SJSA1 (cell line): ENCODE data around the gene MYT1. TPM values are rescaled to one million over a fixed set of nuclear protein-coding genes. Genes with fewer than 3 reads are reported as not detected.

ENCODE experiments used
- DNase-seq, 2 experiments: peaks; one replicate each; pipeline ENCODE4 v3.0.0-alpha.2; 2015 to 2020; ENCODE audit warnings: low spot score in 2 of 2, low read depth in 1 of 2
- H3K27ac ChIP-seq: fragments of 250-450 bp; sonication (Bioruptor Pico); 2 replicates; pipeline ENCODE4 v1.5.1; 2020; ENCODE audit warnings: mild to moderate bottlenecking, moderate library complexity
- H3K27me3 ChIP-seq: fragments of 250-450 bp; sonication (Bioruptor Pico); replicated peaks from 2 replicates; pipeline ENCODE4 v1.5.1; 2020; ENCODE audit warnings: mild to moderate bottlenecking, moderate library complexity
- H3K36me3 ChIP-seq: fragments of 250-450 bp; sonication (Bioruptor Pico); 2 replicates; pipeline ENCODE4 v1.5.1; 2020; ENCODE audit warnings: mild to moderate bottlenecking
- H3K4me1 ChIP-seq: fragments of 250-450 bp; sonication (Bioruptor Pico); replicated peaks from 2 replicates; pipeline ENCODE4 v1.6.1; 2021; ENCODE audit warnings: mild to moderate bottlenecking
- H3K4me3 ChIP-seq: fragments of 250-450 bp; sonication (Bioruptor Pico); 2 replicates; pipeline ENCODE4 v1.5.1; 2020; ENCODE audit warnings: mild to moderate bottlenecking
- H3K9me3 ChIP-seq: fragments of 250-450 bp; sonication (Bioruptor Pico); replicated peaks from 2 replicates; pipeline ENCODE4 v1.5.1; 2020; ENCODE audit warnings: mild to moderate bottlenecking
- total RNA-seq: library from RNA; depleted of rRNA; stranded (reverse); fragments of >200 nt; shearing (Covaris generic); gene quantifications from 2 replicates; pipeline ENCODE4 v1.2.3, GENCODE V29; 2014

The MYT1 gene
- total RNA-seq, 1 experiment from 2014 or later = not detected

DNA sequence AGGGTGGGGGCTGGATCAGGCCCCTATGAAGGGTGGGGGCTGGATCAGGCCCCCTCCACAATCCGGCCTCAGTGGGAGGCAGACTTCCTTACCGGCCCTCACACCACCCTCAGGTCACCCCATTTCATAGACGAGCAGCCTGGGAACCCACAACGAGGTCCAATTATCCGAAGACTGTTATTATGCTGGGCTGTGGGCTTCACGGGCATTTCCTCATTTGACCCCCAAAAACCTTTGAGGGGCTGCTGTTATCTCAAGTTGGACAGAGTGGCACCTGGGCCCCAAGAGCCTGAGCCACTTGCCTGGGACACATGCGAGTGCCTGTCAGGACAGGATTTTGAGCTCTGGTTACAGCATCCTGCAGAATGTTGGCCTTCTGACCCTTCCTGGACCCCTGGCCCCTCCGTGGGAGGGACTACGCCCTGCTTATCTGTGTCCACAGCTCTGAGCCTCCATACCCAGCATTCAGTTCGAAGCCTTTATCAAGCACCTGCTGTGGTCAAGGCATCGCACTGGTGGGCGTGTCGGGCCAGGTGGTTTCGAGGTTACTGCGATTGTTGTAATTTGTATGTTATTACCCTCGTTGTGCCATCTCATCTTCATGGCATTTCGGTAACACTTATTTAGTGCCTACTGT, 56.8 kb downstream of the MYT1 start:
- Histone ChIP-seq H3K4me1 (no peaks in the 10 kb centered on the region), H3K27ac (no peak overlapping the region), H3K4me3 (no peak overlapping the region), H3K27me3 (peaks cover 22% of the 10 kb centered on the region), H3K9me3 (no peaks in the 10 kb centered on the region), H3K36me3 (no peaks in the 10 kb centered on the region)
- DNase-seq = no peak

DNA sequence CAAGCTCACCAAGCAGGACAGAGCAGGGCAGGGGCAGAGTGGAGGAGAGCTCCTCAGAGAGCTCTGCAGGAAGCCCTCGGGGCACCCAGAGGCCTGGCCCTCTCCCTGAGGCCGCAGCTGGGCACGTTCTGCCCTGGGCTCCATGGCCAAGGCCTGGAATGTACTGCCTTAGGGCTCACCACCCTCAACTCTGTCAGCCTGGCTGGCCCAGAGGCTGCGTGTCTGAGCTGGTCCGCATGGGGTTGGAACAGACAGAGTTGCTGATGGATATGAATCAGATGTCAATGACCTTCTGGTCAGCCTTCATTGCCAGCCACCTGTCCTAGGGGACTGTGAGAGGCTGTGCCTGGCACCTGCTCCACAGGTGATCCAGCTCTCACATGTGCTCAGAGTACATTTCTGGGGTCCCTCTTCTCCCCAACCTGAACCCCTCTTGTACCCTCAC, 58.1 kb downstream of the MYT1 start:
- H3K27me3 ChIP-seq = peaks cover 24% of the 10 kb centered on the region; the same call in 1 of the 2 replicates
- H3K4me3 ChIP-seq = no peak overlapping the region
- H3K36me3 ChIP-seq = no peaks in the 10 kb centered on the region
- H3K4me1 ChIP-seq = no peaks in the 10 kb centered on the region
- H3K9me3 ChIP-seq = no peaks in the 10 kb centered on the region
- DNase-seq = no peak
- H3K27ac ChIP-seq = no peak overlapping the region

DNA sequence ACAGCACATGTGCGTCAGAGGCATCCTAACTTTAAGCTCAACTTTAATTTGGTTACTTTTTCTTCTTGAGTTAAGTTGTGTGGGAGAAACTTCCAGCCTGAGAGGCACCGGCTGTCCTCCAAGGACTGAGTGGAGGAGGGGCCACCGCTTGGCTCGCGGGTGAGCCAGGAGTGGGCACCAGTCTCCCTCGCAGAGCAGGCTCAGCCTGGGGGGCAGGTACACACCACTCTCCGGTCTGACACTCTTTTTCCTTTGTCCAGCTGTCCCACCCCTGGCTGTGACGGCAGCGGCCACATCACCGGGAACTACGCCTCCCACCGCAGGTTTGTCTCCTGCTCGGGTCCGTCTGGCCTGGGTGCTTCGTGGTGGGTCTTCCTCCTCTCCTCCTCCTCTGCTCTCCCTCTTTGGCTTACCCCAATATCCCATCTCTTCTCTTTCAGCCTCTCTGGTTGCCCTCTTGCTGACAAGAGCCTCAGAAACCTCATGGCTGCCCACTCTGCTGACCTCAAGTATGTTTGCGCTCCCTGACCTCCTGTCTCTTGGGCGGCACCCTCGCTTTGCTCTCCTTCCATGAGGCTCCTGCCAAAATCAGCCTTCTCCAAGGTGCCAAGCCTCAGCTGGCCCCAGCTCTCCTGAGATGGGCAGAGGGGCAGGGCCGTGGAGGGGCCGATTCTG, 58.7 kb downstream of the MYT1 start:
- DNase-seq = no peak
- no peaks in the 10 kb centered on the region for H3K9me3 ChIP-seq
- H3K4me1 ChIP-seq = no peaks in the 10 kb centered on the region
- no peak overlapping the region for H3K27ac ChIP-seq
- no peaks in the 10 kb centered on the region for H3K36me3 ChIP-seq
- peaks cover 25% of the 10 kb centered on the region; the same call in 1 of the 2 replicates for H3K27me3 ChIP-seq
- H3K4me3 ChIP-seq = no peak overlapping the region

DNA sequence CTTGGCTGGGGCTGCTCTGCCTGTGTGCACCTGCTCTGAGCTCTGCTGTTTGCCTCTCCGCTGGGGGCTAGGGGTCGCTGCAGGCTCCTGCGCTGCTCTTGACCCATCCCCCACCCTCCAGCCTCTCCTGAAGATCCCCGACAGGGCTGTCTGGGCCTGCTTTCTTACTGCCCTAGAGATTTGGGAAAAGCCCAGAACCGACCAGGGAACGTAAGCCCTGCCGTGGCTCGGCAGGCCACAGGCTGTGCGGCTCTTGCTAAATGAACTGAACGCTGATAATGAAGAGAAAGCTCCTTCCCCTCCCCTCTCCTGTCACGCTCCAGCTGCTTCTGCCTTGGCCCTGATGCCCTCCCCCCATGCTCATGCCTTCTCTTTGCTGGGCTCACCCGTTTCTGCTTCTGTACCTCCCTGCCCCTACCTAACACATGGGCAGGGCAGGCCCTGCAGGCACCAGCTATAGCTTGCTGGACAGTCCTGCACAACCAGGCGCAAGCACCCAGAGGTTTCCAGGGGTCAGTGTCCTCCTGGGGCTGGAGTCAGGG, 59.3 kb downstream of the MYT1 start:
- H3K27me3 ChIP-seq = 0 out of 2 replicates have a peak, but pooled peaks cover 23% of the 10 kb centered on the region
- H3K27ac ChIP-seq = no peak overlapping the region
- H3K36me3 ChIP-seq = no peaks in the 10 kb centered on the region
- no peak for DNase-seq
- no peaks in the 10 kb centered on the region for H3K9me3 ChIP-seq
- no peaks in the 10 kb centered on the region for H3K4me1 ChIP-seq
- H3K4me3 ChIP-seq = no peak overlapping the region

DNA sequence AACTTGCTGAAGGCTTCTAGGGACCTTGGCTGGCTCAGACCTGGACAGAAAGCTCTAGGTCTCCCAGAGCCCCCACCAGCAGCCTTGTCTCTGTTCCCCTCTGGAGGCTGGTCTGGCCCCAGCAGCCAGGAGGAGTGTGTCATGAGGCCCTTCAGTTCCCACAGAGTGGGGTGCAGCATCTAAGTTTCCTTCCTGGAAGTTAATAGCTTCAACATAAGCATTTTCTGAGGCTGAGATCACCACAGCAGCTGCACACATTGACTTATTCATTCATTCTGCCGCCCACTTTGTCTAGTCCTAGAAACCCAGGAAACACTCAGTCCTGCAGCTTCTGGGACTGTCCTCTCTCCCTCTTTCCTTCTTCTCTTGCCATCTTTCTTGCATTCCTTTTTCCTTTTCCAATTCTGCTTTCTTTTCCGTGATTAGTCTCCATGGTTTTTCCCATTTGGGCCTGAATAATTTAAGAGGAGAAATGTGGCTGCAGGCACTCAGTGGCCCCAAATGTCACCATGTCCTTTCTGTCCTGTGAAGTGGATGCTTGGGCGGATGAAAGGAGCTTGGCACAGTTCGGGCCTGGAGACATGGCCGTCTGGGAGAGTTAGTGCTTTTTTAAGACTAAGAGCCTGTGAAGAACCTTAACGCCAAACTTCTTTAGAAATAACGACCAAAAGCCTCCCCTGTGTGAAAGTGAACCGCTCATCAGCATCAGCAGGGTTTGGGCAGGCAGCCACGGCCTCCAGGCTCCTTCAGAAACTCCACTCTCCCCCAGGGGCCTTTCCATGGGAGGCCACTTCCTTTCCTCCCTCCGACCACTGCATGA, 60.3 kb downstream of the MYT1 start:
- H3K36me3 ChIP-seq = no peaks in the 10 kb centered on the region
- no peak for DNase-seq
- H3K27ac ChIP-seq = no peak overlapping the region
- H3K27me3 ChIP-seq = peaks cover 24% of the 10 kb centered on the region
- H3K4me1 ChIP-seq = no peaks in the 10 kb centered on the region
- no peaks in the 10 kb centered on the region for H3K9me3 ChIP-seq
- no peak overlapping the region for H3K4me3 ChIP-seq

DNA sequence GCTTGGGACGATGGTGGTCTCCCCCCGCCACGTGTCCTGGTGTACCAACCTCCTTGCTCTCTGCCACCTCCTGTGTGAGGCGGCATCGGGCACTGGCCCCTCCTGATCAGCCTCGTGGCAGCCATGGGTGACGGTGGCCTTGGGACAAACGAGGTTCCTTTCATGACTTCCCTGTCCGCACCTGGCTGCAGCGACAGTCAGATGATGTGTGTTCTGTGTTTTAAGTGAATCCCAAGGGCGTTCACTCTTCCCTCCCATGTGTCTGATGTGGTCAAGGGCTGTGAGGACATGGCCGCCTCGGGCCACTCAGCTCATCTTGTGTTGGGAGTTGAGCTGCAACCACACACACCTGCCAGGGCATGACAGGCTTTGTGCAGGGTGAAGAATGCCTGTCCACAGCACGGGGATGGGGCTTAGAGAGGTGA, 60.9 kb downstream of the MYT1 start:
- DNase-seq = no peak
- no peaks in the 10 kb centered on the region for H3K9me3 ChIP-seq
- H3K27me3 ChIP-seq = peaks cover 24% of the 10 kb centered on the region
- H3K27ac ChIP-seq = no peak overlapping the region
- H3K4me3 ChIP-seq = no peak overlapping the region
- no peaks in the 10 kb centered on the region for H3K4me1 ChIP-seq
- no peaks in the 10 kb centered on the region for H3K36me3 ChIP-seq

DNA sequence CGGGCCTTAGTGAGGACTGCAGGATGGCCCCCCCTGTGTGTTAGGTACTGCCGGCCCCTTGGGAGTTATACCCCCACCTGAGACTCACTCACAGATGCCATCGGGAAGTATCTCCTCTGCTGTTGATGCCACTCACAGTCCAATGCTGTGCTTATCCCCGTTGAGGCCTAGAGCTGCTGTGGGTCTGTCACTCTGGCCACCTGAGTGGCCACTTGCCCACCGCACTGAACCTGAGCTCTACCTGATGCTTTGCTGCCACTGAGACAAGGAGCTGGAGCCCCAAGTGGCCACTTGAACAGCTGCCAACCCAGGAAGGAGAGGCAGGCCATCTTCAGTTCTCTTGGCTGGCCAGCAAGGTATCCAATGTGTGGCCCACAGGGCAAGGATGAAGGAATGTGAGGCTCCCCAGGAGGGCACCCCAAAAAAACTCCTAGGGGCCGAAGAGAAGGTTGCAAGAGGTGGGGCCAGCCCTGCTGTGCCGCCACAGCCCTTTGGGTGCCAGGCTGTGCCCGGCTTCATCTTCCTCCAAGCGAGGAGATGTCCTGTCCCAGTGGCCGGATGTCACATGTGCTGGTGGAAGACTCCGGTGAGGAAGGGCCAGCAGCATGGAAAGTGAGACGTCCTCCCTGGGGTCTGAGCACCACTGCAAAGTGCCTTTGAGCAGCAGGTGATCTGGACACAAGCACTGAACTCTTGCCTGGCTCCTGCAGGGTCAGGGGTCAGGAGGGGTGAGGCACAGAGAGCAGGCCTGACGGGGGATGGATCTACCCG, 61.8 kb downstream of the MYT1 start:
- DNase-seq = no peak
- H3K27me3 ChIP-seq = peaks cover 24% of the 10 kb centered on the region
- no peaks in the 10 kb centered on the region for H3K36me3 ChIP-seq
- H3K27ac ChIP-seq = no peak overlapping the region
- H3K4me1 ChIP-seq = no peaks in the 10 kb centered on the region
- no peaks in the 10 kb centered on the region for H3K9me3 ChIP-seq
- no peak overlapping the region for H3K4me3 ChIP-seq

DNA sequence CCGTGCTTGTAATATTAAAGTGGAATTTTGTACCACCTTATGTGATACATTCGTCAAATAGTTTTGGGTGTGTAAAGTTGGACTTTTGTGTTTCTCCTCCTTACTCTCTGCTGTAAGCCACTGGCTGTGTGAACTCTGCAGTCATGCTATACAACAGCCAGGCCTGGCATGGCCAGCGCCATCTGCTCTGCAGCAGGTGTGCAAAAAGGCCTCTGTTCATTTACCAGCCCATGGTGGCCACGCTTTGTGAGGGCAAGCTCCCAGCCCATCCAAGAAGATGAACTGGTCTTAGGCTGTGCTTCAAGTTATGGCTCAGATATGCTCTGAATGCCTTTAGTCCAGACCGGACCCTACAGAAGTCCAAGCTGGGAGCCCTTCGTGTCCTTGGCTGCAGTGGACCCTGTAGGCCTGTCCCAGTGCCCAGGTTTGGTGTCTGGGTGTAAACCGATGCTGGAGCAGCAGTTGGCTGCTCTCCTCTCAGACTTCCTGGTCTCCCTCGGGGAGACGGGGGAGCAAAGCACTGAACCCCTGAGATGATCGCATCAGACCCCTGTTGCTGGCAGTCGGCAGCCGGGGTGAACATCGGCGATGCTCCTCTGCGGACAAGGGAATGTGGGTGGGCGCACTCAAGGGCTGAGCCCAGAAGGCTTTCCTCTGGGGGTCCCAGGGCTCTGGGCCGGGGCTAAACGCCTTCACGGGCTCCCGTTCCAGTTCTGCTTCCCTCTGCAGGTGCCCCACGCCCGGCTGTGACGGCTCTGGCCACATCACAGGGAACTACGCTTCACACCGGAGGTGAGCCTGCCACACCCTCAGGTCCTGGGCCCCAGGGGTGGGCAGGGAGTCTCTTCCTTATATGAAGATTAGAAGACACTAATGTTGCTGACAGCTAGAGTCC, 62.7 kb downstream of the MYT1 start:
- no peak for DNase-seq
- Histone ChIP-seq H3K9me3 (no peaks in the 10 kb centered on the region), H3K4me3 (no peak overlapping the region), H3K27ac (no peak overlapping the region), H3K36me3 (no peaks in the 10 kb centered on the region), H3K4me1 (no peaks in the 10 kb centered on the region), H3K27me3 (peaks cover 24% of the 10 kb centered on the region)

DNA sequence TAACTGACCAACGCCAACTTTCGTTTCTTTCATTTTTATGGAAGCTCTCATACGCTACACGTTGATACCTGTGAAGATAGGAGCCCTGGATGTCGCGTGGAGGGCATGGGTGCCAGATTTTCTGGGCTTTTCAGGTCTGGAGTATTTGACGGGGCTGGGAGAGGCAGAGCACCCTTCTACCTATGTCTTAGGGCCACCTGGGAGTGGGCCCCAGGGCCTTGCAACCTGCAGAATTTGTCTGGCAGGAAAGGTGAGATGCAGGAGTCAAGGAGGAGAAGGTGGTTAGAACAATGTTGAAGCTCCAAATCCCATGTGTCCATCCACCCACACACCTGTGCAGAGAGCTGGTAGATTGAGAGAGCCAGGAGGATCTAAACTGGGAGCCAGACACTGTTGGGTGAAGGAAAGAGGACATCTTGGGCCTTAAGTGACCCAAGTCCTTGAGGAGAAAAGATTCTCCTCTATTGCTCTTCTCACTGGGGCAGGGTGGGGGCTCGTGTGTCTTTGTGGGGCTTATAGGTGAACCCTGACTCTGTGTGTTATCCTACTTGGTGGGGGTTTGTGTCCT, 63.9 kb downstream of the MYT1 start:
- H3K9me3 ChIP-seq = no peaks in the 10 kb centered on the region
- no peak for DNase-seq
- H3K27me3 ChIP-seq = peaks cover 24% of the 10 kb centered on the region

DNA sequence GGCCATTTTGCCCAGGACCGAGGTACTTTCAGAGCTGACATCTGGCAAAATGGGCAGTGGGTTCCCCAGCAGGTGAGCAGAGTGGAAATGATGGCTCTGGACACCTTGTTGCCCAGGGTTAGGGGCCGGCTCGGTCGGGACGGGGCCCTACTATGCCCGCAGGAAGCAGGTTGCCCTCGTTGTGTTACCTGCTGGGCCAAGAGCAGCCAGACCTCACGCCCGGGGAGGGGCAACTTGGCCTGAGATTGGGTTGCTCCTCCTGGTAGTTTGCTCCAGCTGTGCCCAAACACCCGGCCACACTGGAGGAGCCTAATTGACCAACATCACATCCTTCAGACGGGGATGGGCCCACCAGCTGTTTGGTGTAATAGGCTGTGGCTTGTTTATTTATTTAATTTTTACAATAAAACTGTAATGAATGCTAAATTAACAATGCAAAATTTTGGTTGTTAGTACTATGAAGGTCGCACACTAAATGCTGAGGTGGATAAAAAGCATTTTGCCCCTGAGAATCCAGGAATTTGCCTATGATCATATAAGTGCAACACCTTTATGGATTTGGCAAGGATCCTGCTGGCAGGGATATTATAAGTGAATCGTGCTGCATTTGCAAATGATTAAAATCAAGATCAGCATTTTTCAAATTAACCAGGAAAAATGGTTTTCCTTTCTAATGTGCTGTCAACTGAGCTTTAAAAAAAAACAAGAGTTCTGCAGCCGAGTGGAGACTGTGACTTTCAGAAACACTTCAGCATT, 64.7 kb downstream of the MYT1 start:
- H3K27me3 ChIP-seq = peaks cover 24% of the 10 kb centered on the region
- H3K4me3 ChIP-seq = no peak overlapping the region
- no peak overlapping the region for H3K27ac ChIP-seq

More for the DNA sequence above, 63.9 kb downstream of the MYT1 start:
- no peak overlapping the region for H3K27ac ChIP-seq
- no peaks in the 10 kb centered on the region for H3K4me1 ChIP-seq
- no peak overlapping the region for H3K4me3 ChIP-seq
- H3K36me3 ChIP-seq = no peaks in the 10 kb centered on the region

DNA sequence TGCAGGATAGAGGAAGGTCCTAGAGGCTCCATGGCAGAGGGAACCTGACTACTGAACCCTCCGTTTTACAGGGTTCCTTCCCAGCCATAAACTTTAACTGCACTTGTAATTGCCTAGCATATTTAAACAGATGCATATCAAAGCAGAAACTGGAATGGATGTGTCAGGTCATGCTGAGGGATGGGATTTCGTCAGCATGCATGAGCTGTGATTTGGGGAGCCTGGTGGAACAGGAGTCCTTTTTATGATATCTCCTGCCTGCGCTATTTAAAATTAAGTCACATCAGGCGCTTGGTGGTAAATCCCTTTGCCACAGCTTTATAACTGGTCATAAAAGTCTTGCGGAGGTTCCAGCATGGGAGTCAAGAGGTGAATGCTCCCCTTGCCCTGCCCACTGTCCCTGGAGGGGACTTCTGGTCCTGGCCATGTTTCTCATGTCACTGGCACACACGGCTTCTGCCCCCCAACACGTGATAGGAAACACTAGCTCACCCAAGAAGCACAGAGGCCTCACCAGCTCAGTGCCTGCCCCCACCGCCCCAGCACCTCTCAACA, 65.3 kb downstream of the MYT1 start:
- Histone ChIP-seq H3K4me1 (no peaks in the 10 kb centered on the region), H3K4me3 (no peak overlapping the region), H3K27ac (no peak overlapping the region), H3K9me3 (no peaks in the 10 kb centered on the region), H3K36me3 (no peaks in the 10 kb centered on the region), H3K27me3 (peaks cover 24% of the 10 kb centered on the region)
- DNase-seq = no peak

More for the DNA sequence above, 64.7 kb downstream of the MYT1 start:
- H3K36me3 ChIP-seq = no peaks in the 10 kb centered on the region
- no peaks in the 10 kb centered on the region for H3K4me1 ChIP-seq
- H3K9me3 ChIP-seq = no peaks in the 10 kb centered on the region
- DNase-seq = no peak
